Panc1 (cell line): ENCODE measurements around the gene PLOD3. TPM values are rescaled to one million over a fixed set of nuclear protein-coding genes. Genes with fewer than 3 reads are reported as not detected.

Source experiments
- ATAC-seq: fragments of 200-7000 bp; cut with Tn5 transposase; 2 replicates; pipeline ENCODE4 v1.9.1; 2020; ENCODE audit warnings: mild to moderate bottlenecking, moderate library complexity
- Bru-seq: library from RNA; stranded (reverse); fragments of 400-500 nt; gene quantifications from one replicate; lab custom pipeline; 2021; lab: Mats Ljungman, UMichigan
- BruChase-seq, 2 experiments: library from RNA; stranded (reverse); fragments of 400-500 nt; gene quantifications; one replicate each; lab custom pipeline; 2021; lab: Mats Ljungman, UMichigan
- BruUV-seq: library from RNA; stranded (reverse); fragments of 400-500 nt; replicated peaks from 2 replicates; lab custom pipeline; 2021; lab: Mats Ljungman, UMichigan
- CTCF ChIA-PET: fragments of 300-600 bp; sonication (Branson Sonifier 250); formaldehyde crosslinking; loops from one replicate; lab custom pipeline; 2022; ENCODE audit warnings: antibody characterized with exemption; lab: Charles Lee
- POLR2A ChIA-PET: fragments of 300-600 bp; sonication (Branson Sonifier 250); formaldehyde crosslinking; loops from one replicate; lab custom pipeline; 2022; ENCODE audit warnings: antibody characterized with exemption; lab: Charles Lee
- DNase-seq: peaks from one replicate; pipeline ENCODE4 v3.0.0-alpha.2; 2010; ENCODE audit warnings: low read depth, low spot score
- H3K27ac ChIP-seq: 2 replicates; pipeline ENCODE4 v1.5.1; 2011; ENCODE audit warnings: mild to moderate bottlenecking, low read length, inconsistent platforms
- H3K27me3 ChIP-seq: fragments of 200-500 bp; sonication (Bioruptor generic); 2 replicates; pipeline ENCODE4 v1.6.0; 2014; ENCODE audit warnings: low read length, inconsistent platforms; ENCODE audit not compliant: control insufficient read depth, insufficient read depth
- H3K36me3 ChIP-seq: fragments of 200-500 bp; sonication (Bioruptor generic); 2 replicates; pipeline ENCODE4 v1.5.1; 2014; ENCODE audit warnings: inconsistent platforms, mild to moderate bottlenecking, low read length, moderate library complexity; ENCODE audit not compliant: control insufficient read depth, insufficient read depth
- H3K4me1 ChIP-seq: 2 replicates; pipeline ENCODE4 v1.5.1; 2011; ENCODE audit warnings: inconsistent platforms, mild to moderate bottlenecking, low read length, moderate library complexity; ENCODE audit not compliant: control insufficient read depth, insufficient read depth
- H3K4me3 ChIP-seq, 2 experiments: 2 replicates each; pipeline ENCODE4 v1.5.1; 2011 to 2012; ENCODE audit warnings: low read depth in 2 of 2, low read length in 2 of 2, mild to moderate bottlenecking in 2 of 2, inconsistent platforms in 1 of 2, moderate library complexity in 1 of 2
- H3K9me3 ChIP-seq: fragments of 200-500 bp; sonication (Bioruptor generic); 2 replicates; pipeline ENCODE4 v1.5.1; 2014; ENCODE audit warnings: low read depth, mild to moderate bottlenecking, inconsistent platforms, low read length, moderate library complexity; ENCODE audit not compliant: control insufficient read depth, insufficient read depth
- CTCF ChIP-seq: fragments of 450-650 bp; IDR thresholded peaks from 2 replicates; pipeline ENCODE4 v1.5.1; 2017; ENCODE audit warnings: mild to moderate bottlenecking
- POLR2AphosphoS5 ChIP-seq: IDR thresholded peaks from 2 replicates; pipeline ENCODE4 v1.6.1; 2012; ENCODE audit warnings: mild to moderate bottlenecking, low read depth, low read length, moderate library complexity
- REST ChIP-seq, 2 experiments: IDR thresholded peaks; 2 replicates each; pipeline ENCODE4 v1.6.1; 2011 to 2012; ENCODE audit warnings: low read depth in 2 of 2, control low read depth in 1 of 2, low read length in 1 of 2, mild to moderate bottlenecking in 1 of 2, moderate library complexity in 1 of 2; ENCODE audit not compliant: insufficient read depth in 1 of 2
- SIN3A ChIP-seq: IDR thresholded peaks from 2 replicates; pipeline ENCODE4 v1.6.1; 2012; ENCODE audit warnings: low read depth, mild to moderate bottlenecking, low read length, moderate library complexity, borderline replicate concordance; ENCODE audit not compliant: insufficient read depth
- TCF7L2 ChIP-seq: IDR thresholded peaks from 2 replicates; pipeline ENCODE4 v1.6.1; 2011; ENCODE audit warnings: mild to moderate bottlenecking, low read depth, low read length, inconsistent platforms
- in situ Hi-C: cut with HindIII; loops from 2 replicates; pipeline ENCODE4 v1.10.0; 2016; ENCODE audit warnings: low sequenced_read_pairs, low pct_unique_long_range_greater_than_20kb
- intact Hi-C: fragments of 100-400 bp; cut with micrococcal nuclease; formaldehyde crosslinking; loops from one replicate; pipeline ENCODE4 v1.10.0; 2022; ENCODE audit not compliant: unreplicated experiment
- long read RNA-seq: library from polyadenylated mRNA; unstranded; transcript quantifications from one replicate; pipeline ENCODE4 v2.0.0, GENCODE V29; 2021; ENCODE audit not compliant: unreplicated experiment
- polyA plus RNA-seq: library from polyadenylated mRNA; unstranded; fragments of >200 nt; gene quantifications from one replicate; pipeline ENCODE4 v1.2.1, GENCODE V29; 2012; ENCODE audit warnings: missing spikeins; ENCODE audit not compliant: insufficient read length
- total RNA-seq: library from RNA; stranded (reverse); gene quantifications from one replicate; pipeline ENCODE4 v1.2.1, GENCODE V29; 2021; ENCODE audit not compliant: unreplicated experiment

The PLOD3 gene, protein sequence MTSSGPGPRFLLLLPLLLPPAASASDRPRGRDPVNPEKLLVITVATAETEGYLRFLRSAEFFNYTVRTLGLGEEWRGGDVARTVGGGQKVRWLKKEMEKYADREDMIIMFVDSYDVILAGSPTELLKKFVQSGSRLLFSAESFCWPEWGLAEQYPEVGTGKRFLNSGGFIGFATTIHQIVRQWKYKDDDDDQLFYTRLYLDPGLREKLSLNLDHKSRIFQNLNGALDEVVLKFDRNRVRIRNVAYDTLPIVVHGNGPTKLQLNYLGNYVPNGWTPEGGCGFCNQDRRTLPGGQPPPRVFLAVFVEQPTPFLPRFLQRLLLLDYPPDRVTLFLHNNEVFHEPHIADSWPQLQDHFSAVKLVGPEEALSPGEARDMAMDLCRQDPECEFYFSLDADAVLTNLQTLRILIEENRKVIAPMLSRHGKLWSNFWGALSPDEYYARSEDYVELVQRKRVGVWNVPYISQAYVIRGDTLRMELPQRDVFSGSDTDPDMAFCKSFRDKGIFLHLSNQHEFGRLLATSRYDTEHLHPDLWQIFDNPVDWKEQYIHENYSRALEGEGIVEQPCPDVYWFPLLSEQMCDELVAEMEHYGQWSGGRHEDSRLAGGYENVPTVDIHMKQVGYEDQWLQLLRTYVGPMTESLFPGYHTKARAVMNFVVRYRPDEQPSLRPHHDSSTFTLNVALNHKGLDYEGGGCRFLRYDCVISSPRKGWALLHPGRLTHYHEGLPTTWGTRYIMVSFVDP
- 93.0 TPM for total RNA-seq
- polyA plus RNA-seq: 122 TPM
- percentile 58 among the genes with signal in this experiment for Bru-seq, nascent RNA
- percentile 72 among the genes with signal in this experiment for BruChase-seq, experiment 1, labeled RNA remaining after a 2-hour chase
- percentile 76 among the genes with signal in this experiment for BruChase-seq, experiment 2, labeled RNA remaining after a 6-hour chase
- long read RNA-seq, transcript PLOD3-201 (19 exons, 2,920 nt): major isoform, 29 of 109 reads
- long read RNA-seq, partial matches to known transcripts: 68 of 109 reads
- long read RNA-seq, other reads (novel, unspliced or antisense): 11 of 109 reads

DNA sequence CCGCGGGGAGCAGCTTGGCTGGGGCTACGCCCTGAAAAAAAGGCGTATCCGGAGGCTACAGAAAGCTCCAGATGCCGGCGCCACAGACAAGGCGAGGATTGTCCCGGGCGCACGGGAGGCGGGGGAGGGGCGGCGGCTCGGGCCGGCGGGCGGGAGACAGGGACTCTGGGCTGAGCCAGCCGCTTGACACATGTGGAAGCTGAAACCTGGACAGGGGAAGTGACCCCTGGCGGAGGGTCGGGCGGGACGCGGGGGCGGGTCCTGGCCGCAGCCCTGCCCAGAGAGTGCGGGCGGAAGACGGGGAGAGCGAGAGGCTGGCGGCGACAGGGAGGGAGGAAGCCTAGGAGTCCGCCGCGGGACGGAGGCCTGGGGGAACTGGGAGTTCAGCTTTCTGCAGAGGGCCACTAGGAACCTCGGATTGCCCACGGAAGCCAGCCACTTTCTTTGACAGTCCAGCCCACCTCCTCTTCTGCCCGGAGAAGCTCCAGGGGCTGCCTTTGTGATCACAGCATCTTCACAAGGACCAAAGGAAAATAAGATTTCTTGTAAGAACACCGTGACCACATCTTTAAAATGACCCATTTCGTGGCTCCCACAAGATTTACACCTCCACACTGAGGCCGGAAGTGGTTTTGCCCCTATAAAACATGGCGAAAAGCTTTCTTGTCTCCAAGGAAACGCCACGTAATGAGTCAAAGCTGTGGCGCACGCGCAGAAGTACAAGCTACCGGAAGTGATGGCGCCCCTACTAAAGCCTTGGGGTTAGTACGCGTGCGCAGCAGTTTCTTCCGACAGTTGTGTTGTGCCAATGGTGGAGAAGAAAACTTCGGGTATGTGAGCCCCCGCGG lies at the start of gene PLOD3, which contains the start of gene ZNHIT1:
TSS of gene PLOD3 (minus strand) at position 194 of the 848 bp plus-strand sequence. CDS start 307 bp downstream, outside the sequence.
TSS of gene ZNHIT1 (plus strand) at position 778 of the 848 bp plus-strand sequence. CDS start at position 809, 31 bp downstream.
- Histone ChIP-seq H3K9me3 (no peaks in the 10 kb centered on the region), H3K4me1 (peaks cover 13% of the 10 kb centered on the region), H3K36me3 (no peaks in the 10 kb centered on the region; the same call in 1 of the 2 replicates), H3K4me3 (peak within 1 kb of the TSS; percentile 85 to 97), H3K27me3 (no peaks in the 10 kb centered on the region), H3K27ac (peak within 1 kb of the TSS; percentile 95)
- CTCF ChIA-PET: interaction anchor here (0.6 to 1.7 kb wide), 4 partner anchors 26 to 326 kb away, joined by 3 to 9 read pairs (median 6); partner anchors contain the start of gene FIS1
- DNase-seq: peak; percentile 96
- TF ChIP-seq SIN3A (peak; percentile 85; the same call in 1 of the 2 replicates), CTCF (no peak; the same call in 1 of the 2 replicates), REST (IDR thresholded peaks at IDR 0.05; ENCODE audit: insufficient read depth in 1 of 2, low read depth in 2 of 2, low read length in 1 of 2) (no peak), POLR2AphosphoS5 (peak; percentile 91), TCF7L2 (no peak)
- BruUV-seq: no TSS peak
- POLR2A ChIA-PET: interaction anchor here (0.6 to 1.5 kb wide), 11 partner anchors 14 to 594 kb away, joined by 3 to 10 read pairs (median 5); partner anchors contain the start of gene ACTL6B
- in situ Hi-C loops (no loop called here), intact Hi-C loops (no loop called here)
- ATAC-seq: peak; percentile 94
